ENCODE data around the gene CYP26B1. TPM values are rescaled to one million over a fixed set of nuclear protein-coding genes. Genes with fewer than 3 reads are reported as not detected.

CYP26B1 gene
- total and polyA plus RNA-seq, 2 of the 8 experiments (the other 6 are each of a cell fraction or from before 2014, with no cell fraction given), result 0.06 to 0.69 TPM

GRCh38 chr2:72124376-72124775 is 23.3 kb downstream of the CYP26B1 start:
- no peak overlapping the region for H2BK120ac ChIP-seq (replicated peaks; ENCODE audit: low read depth, low read length)
- no peak overlapping the region for H3K18ac ChIP-seq (ENCODE audit: extremely low read depth, low read length)
- no peak overlapping the region for H3K14ac ChIP-seq (ENCODE audit: insufficient read length)
- ChIA-PET POLR2A (ENCODE audit: partially characterized antibody) (interaction anchor here (0.6 kb wide), 1 partner anchor 190 kb away, joined by 3 read pairs; no protein-coding TSS in a partner anchor), CTCF (ENCODE audit: partially characterized antibody) (interaction anchor here (1.6 to 7.7 kb wide), 2 partner anchors 10 to 252 kb away, joined by 3 to 44 read pairs; no protein-coding TSS in a partner anchor)
- 87% methylated on average over 4 of the region's 4 CpGs; no CpG with 5 or more reads in 1 of the 2 experiments for WGBS, 2 experiments (ENCODE audit: extremely low coverage in 1 of 2, insufficient coverage in 1 of 2, insufficient read length in 1 of 2, insufficient replicate concordance in 2 of 2, low coverage in 1 of 2, low lambda C conversion rate in 2 of 2, missing lambda C conversion rate in 1 of 2)
- no peaks in the 10 kb centered on the region for H3K79me2 ChIP-seq (ENCODE audit: control insufficient read depth in 1 of 2, insufficient read depth in 2 of 2, low read length in 2 of 2)
- H2BK5ac ChIP-seq (ENCODE audit: low read depth, low read length), result no peak overlapping the region
- no peak overlapping the region for H3K27ac ChIP-seq (ENCODE audit: low read depth, low read length)
- H2BK20ac ChIP-seq (ENCODE audit: low read length), result no peak overlapping the region
- H2AK5ac ChIP-seq (ENCODE audit: low read depth, low read length), result no peak overlapping the region
- H3K36me3 ChIP-seq (ENCODE audit: control insufficient read depth in 2 of 4, insufficient read depth in 4 of 4, low read length in 3 of 4), result no peaks in the 10 kb centered on the region
- DNase-seq (ENCODE audit: low read depth in 1 of 2, low spot score in 2 of 2) (no peak), FAIRE-seq (no peak)
- no peak overlapping the region for H4K91ac ChIP-seq (replicated peaks; ENCODE audit: insufficient read length, low read length)
- peaks cover 0 to 5% (median 0%) of the 10 kb centered on the region in 4 experiments; a peak in 2 of 7 replicates for H3K4me1 ChIP-seq (replicated peaks in 1 of 4; ENCODE audit: control insufficient read depth in 3 of 4, insufficient read depth in 4 of 4, low read length in 3 of 4)
- no peak overlapping the region for H3K4ac ChIP-seq (replicated peaks; ENCODE audit: insufficient read length, low read depth, low read length)
- no peaks in the 10 kb centered on the region for H4K20me1 ChIP-seq (replicated peaks in 1 of 2; ENCODE audit: control insufficient read depth in 1 of 2, insufficient read depth in 2 of 2, low read length in 2 of 2)
- no peak overlapping the region for H3K56ac ChIP-seq (replicated peaks; ENCODE audit: insufficient read length, low read depth, low read length)
- no peak overlapping the region for H4K5ac ChIP-seq (ENCODE audit: insufficient read length, low read depth, low read length)
- no peak overlapping the region for H3K23ac ChIP-seq (ENCODE audit: insufficient read length)
- no peak overlapping the region for H3K9ac ChIP-seq (replicated peaks in 1 of 4; ENCODE audit: extremely low read depth in 1 of 4, low read depth in 3 of 4, low read length in 3 of 4)
- no peak overlapping the region for H2BK15ac ChIP-seq (ENCODE audit: low read length)
- no peaks in the 10 kb centered on the region for H3K27me3 ChIP-seq (replicated peaks in 1 of 4; ENCODE audit: control insufficient read depth in 3 of 4, extremely low read depth in 1 of 4, insufficient read depth in 3 of 4, low read length in 3 of 4)
- H3K9me3 ChIP-seq (ENCODE audit: insufficient read depth in 2 of 2, low read depth in 1 of 2, low read length in 1 of 2), result no peaks in the 10 kb centered on the region
- H3K79me1 ChIP-seq (ENCODE audit: low read depth, low read length), result no peaks in the 10 kb centered on the region
- no peak overlapping the region for H2AFZ ChIP-seq (ENCODE audit: low read length)
- no peak overlapping the region for H3K4me3 ChIP-seq (ENCODE audit: extremely low read depth in 1 of 4, insufficient read depth in 2 of 4, low read depth in 3 of 4, low read length in 4 of 4)
- H4K8ac ChIP-seq (ENCODE audit: extremely low read depth, insufficient read depth, low read length), result no peak overlapping the region
- no peak overlapping the region for H3K4me2 ChIP-seq (ENCODE audit: insufficient read depth in 1 of 2, low read depth in 2 of 2, low read length in 2 of 2)
- no peak overlapping the region for H2BK12ac ChIP-seq (ENCODE audit: low read depth, low read length)
- H3K23me2 ChIP-seq (ENCODE audit: low read depth, low read length), result no peaks in the 10 kb centered on the region
- TF ChIP-seq HDAC2 (IDR thresholded peaks at IDR 0.05; ENCODE audit: borderline replicate concordance in 1 of 2, low read depth in 2 of 2, low read length in 2 of 2), result no peak
- no peak for TF ChIP-seq GABPA (IDR thresholded peaks at IDR 0.05; ENCODE audit: borderline replicate concordance, insufficient read depth, low read length)
- no peak for TF ChIP-seq CBX5 (IDR thresholded peaks at IDR 0.05; ENCODE audit: low read depth, low read length)
- no peak for TF ChIP-seq SP4 (IDR thresholded peaks at IDR 0.05; ENCODE audit: low read length)
- no peak for TF ChIP-seq POLR2A (IDR thresholded peaks at IDR 0.05; ENCODE audit: control extremely low read depth in 1 of 2, low read depth in 2 of 2, low read length in 2 of 2)
- TF ChIP-seq, protein P1, sequence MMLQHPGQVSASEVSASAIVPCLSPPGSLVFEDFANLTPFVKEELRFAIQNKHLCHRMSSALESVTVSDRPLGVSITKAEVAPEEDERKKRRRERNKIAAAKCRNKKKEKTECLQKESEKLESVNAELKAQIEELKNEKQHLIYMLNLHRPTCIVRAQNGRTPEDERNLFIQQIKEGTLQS (IDR thresholded peaks at IDR 0.05; ENCODE audit: insufficient read depth, low read depth, low read length), result no peak
- no peak for TF ChIP-seq E2F6 (IDR thresholded peaks at IDR 0.05)
- no peak for TF ChIP-seq CTCF (IDR thresholded peaks at IDR 0.05; ENCODE audit: control extremely low read depth in 1 of 3, insufficient read depth in 1 of 3, low read depth in 1 of 3, low read length in 3 of 3)
- no peak for TF ChIP-seq SIRT6 (IDR thresholded peaks at IDR 0.05; ENCODE audit: low read length)

Measured in H1 (cell line).